A549 (cell line): ENCODE data around the gene FBXL7. TPM values are rescaled to one million over a fixed set of nuclear protein-coding genes. Genes with fewer than 3 reads are reported as not detected.

ENCODE experiments used
- ATAC-seq, 2 experiments: fragments of 200-7000 bp in 1 of 2; fragments of >200 bp in 1 of 2; cut with Nextera tagmentation in 1 of 2; cut with Tn5 transposase in 1 of 2; 3 replicates each; pipeline versions ENCODE4 v1.8.0 to v1.9.1; 2018 to 2020; ENCODE audit warnings: mild to moderate bottlenecking in 1 of 2, moderate library complexity in 1 of 2
- CTCF ChIA-PET: fragments of 300-600 bp; sonication (Branson Sonifier 250); formaldehyde crosslinking; extraction: SDS; loops from one replicate; lab custom pipeline; 2021; ENCODE audit warnings: antibody characterized with exemption, inconsistent platforms; lab: Yijun Ruan, JAX
- POLR2A ChIA-PET: fragments of 350-600 bp; formaldehyde crosslinking; extraction: SDS; loops from one replicate; lab custom pipeline; 2021; ENCODE audit warnings: antibody characterized with exemption, inconsistent platforms; lab: Yijun Ruan, JAX
- DNase-seq, 2 experiments: peaks; one replicate each; pipeline versions ENCODE4 v3.0.0 to v3.0.0-alpha.2; 2011 to 2016; ENCODE audit warnings: low read depth in 1 of 2, low spot score in 1 of 2
- FAIRE-seq: peaks from 2 replicates; lab custom pipeline; 2011; peaks lifted over from hg19 to GRCh38; lab: Jason Lieb, UNC
- H3K27ac ChIP-seq, 2 experiments: fragments of >200 bp; sonication (Bioruptor Twin); formaldehyde crosslinking; 3 replicates each; pipeline ENCODE4 v1.5.1; 2016 to 2017
- H3K4me1 ChIP-seq: fragments of >200 bp; sonication (Bioruptor Twin); formaldehyde crosslinking; 3 replicates; pipeline ENCODE4 v1.6.1; 2016
- H3K4me2 ChIP-seq: fragments of >200 bp; sonication (Bioruptor Twin); formaldehyde crosslinking; 3 replicates; pipeline ENCODE4 v1.6.1; 2016
- H3K4me3 ChIP-seq: fragments of >200 bp; sonication (Bioruptor Twin); formaldehyde crosslinking; 3 replicates; pipeline ENCODE4 v1.5.1; 2016
- H3K9me3 ChIP-seq: fragments of >200 bp; sonication (Bioruptor Twin); formaldehyde crosslinking; 3 replicates; pipeline ENCODE4 v1.6.1; 2016
- BCL3 ChIP-seq: fragments of >200 bp; sonication (Bioruptor Twin); formaldehyde crosslinking; IDR thresholded peaks from 3 replicates; pipeline ENCODE4 v1.6.1; 2016
- BHLHE40 ChIP-seq: IDR thresholded peaks from 2 replicates; pipeline ENCODE4 v1.6.1; 2012; ENCODE audit warnings: low read depth, low read length, inconsistent platforms
- CBX8 ChIP-seq: fragments of 200-600 bp; sonication (generic); IDR thresholded peaks from 2 replicates; pipeline ENCODE4 v1.6.1; 2016
- CEBPB ChIP-seq, 2 experiments: fragments of >200 bp in 1 of 2; sonication (Bioruptor Twin) in 1 of 2; formaldehyde crosslinking in 1 of 2; IDR thresholded peaks; 2 replicates each; pipeline ENCODE4 v1.6.1; 2012 to 2016
- CHD2 ChIP-seq: fragments of 150-350 bp; IDR thresholded peaks from 2 replicates; pipeline ENCODE4 v1.6.1; 2014; ENCODE audit warnings: low read length; ENCODE audit not compliant: partially characterized antibody
- EHMT2 ChIP-seq: fragments of 200-600 bp; sonication (generic); IDR thresholded peaks from 2 replicates; pipeline ENCODE4 v1.6.1; 2016; ENCODE audit warnings: antibody characterized with exemption, low read depth, mild to moderate bottlenecking, moderate library complexity
- EP300 ChIP-seq, 2 experiments: fragments of >200 bp; sonication (Bioruptor Twin); formaldehyde crosslinking; IDR thresholded peaks; 2 replicates in 1 of 2; 3 replicates in 1 of 2; pipeline ENCODE4 v1.6.1; 2016 to 2017
- FOSB ChIP-seq: fragments of 250-450 bp; sonication (Bioruptor Pico); IDR thresholded peaks from 2 replicates; pipeline ENCODE4 v1.5.0; 2020; ENCODE audit warnings: mild to moderate bottlenecking, moderate library complexity
- FOSL2 ChIP-seq, 2 experiments: fragments of 450-650 bp in 1 of 2; fragments of >200 bp in 1 of 2; sonication (Bioruptor Twin) in 1 of 2; formaldehyde crosslinking; IDR thresholded peaks; 2 replicates each; pipeline versions ENCODE4 v1.5.0 to v1.6.1; 2016 to 2020; ENCODE audit warnings: mild to moderate bottlenecking in 1 of 2, moderate library complexity in 1 of 2
- GATA3 ChIP-seq: IDR thresholded peaks from 2 replicates; pipeline ENCODE4 v1.6.1; 2012; ENCODE audit warnings: borderline replicate concordance
- HDAC2 ChIP-seq: fragments of 200-600 bp; sonication (generic); IDR thresholded peaks from 2 replicates; pipeline ENCODE4 v1.6.1; 2016
- HEYL ChIP-seq: fragments of 250-450 bp; sonication (Bioruptor Pico); IDR thresholded peaks from 2 replicates; pipeline ENCODE4 v1.8.0; 2021; ENCODE audit warnings: mild to moderate bottlenecking, moderate library complexity
- HOXB5 ChIP-seq: fragments of 250-450 bp; sonication (Bioruptor Pico); IDR thresholded peaks from 2 replicates; pipeline ENCODE4 v1.5.0; 2020; ENCODE audit warnings: mild to moderate bottlenecking, moderate library complexity
- JUN ChIP-seq, 2 experiments: fragments of >200 bp; sonication (Bioruptor Twin); formaldehyde crosslinking; IDR thresholded peaks; 2 replicates in 1 of 2; 3 replicates in 1 of 2; pipeline ENCODE4 v1.6.1; 2016 to 2017
- JUNB ChIP-seq: fragments of >200 bp; sonication (Bioruptor Twin); formaldehyde crosslinking; IDR thresholded peaks from 2 replicates; pipeline ENCODE4 v1.6.1; 2016
- MYC ChIP-seq: IDR thresholded peaks from 2 replicates; pipeline ENCODE4 v1.6.1; 2012; ENCODE audit warnings: mild to moderate bottlenecking, inconsistent platforms, low read length, improper control_type of control experiment, borderline replicate concordance
- NFE2L2 ChIP-seq: fragments of 150-350 bp; conservative IDR thresholded peaks from 2 replicates; pipeline ENCODE4 v1.6.1; 2014; ENCODE audit warnings: low read length
- NPAS2 ChIP-seq: fragments of 250-450 bp; sonication (Bioruptor Pico); IDR thresholded peaks from 2 replicates; pipeline ENCODE4 v1.8.0; 2022; ENCODE audit warnings: mild to moderate bottlenecking, moderate library complexity, borderline replicate concordance
- POLR2A ChIP-seq: IDR thresholded peaks from 2 replicates; pipeline ENCODE4 v1.6.1; 2012; ENCODE audit warnings: mild to moderate bottlenecking, low read length
- RAD21 ChIP-seq, 2 experiments: fragments of >200 bp in 1 of 2; sonication (Bioruptor Twin) in 1 of 2; formaldehyde crosslinking in 1 of 2; IDR thresholded peaks in 1 of 2; conservative IDR thresholded peaks in 1 of 2; 2 replicates in 1 of 2; 3 replicates in 1 of 2; pipeline ENCODE4 v1.6.1; 2012 to 2018; ENCODE audit warnings: inconsistent platforms in 1 of 2
- RARB ChIP-seq: fragments of 250-450 bp; sonication (Bioruptor Pico); IDR thresholded peaks from 2 replicates; pipeline ENCODE4 v1.8.0; 2021; ENCODE audit warnings: mild to moderate bottlenecking, moderate library complexity
- RCOR1 ChIP-seq: fragments of 150-350 bp; IDR thresholded peaks from 2 replicates; pipeline ENCODE4 v1.6.1; 2014; ENCODE audit warnings: antibody characterized with exemption, low read length, low read depth
- REST ChIP-seq: fragments of 200-600 bp; sonication (generic); IDR thresholded peaks from 2 replicates; pipeline ENCODE4 v1.6.1; 2016; ENCODE audit warnings: antibody characterized with exemption, mild to moderate bottlenecking, moderate library complexity
- RNF2 ChIP-seq: fragments of 200-600 bp; sonication (generic); IDR thresholded peaks from 2 replicates; pipeline ENCODE4 v1.6.1; 2016; ENCODE audit warnings: low read depth, mild to moderate bottlenecking, antibody characterized with exemption, moderate library complexity, borderline replicate concordance
- SREBF2 ChIP-seq: fragments of 450-650 bp; IDR thresholded peaks from 2 replicates; pipeline ENCODE4 v1.6.1; 2014; ENCODE audit warnings: mild to moderate bottlenecking, moderate library complexity
- TP53 ChIP-seq: fragments of 250-450 bp; sonication (Bioruptor Pico); IDR thresholded peaks from 2 replicates; pipeline ENCODE4 v1.5.0; 2021; ENCODE audit warnings: mild to moderate bottlenecking, moderate library complexity
- ZFP36 ChIP-seq: fragments of 450-650 bp; IDR thresholded peaks from 2 replicates; pipeline ENCODE4 v1.6.1; 2014; ENCODE audit warnings: borderline replicate concordance; ENCODE audit not compliant: partially characterized antibody
- ZNF302 ChIP-seq: fragments of 250-450 bp; sonication (Bioruptor Pico); IDR thresholded peaks from 2 replicates; pipeline ENCODE4 v1.9.0; 2021; ENCODE audit warnings: inconsistent platforms, mild to moderate bottlenecking, moderate library complexity
- WGBS: methylation state at CpG from one replicate; pipeline ENCODE4 v1.1.6; 2017; ENCODE audit errors: missing lambda C conversion rate; 5-methylcytosine and 5-hydroxymethylcytosine counted together
- polyA plus RNA-seq, 4 experiments: library from polyadenylated mRNA; depleted of rRNA in 3 of 4; stranded (reverse); fragments of >200 nt; fragmentation: RNase III in 1 of 4; extraction: RNeasy Plus Mini Kit Qiagen cat#74134 plus additional on column Dnase treatment in 1 of 4; gene quantifications; 2 replicates in 3 of 4; 3 replicates in 1 of 4; pipeline ENCODE4 v1.2.3, GENCODE V29; 2011 to 2017
- TF ChIP-seq, protein P1 (sequence below): IDR thresholded peaks from 2 replicates; pipeline ENCODE4 v1.6.1; 2012

The FBXL7 gene
- polyA plus RNA-seq, 2 of the 4 experiments (the other 2 are of a cell fraction): 0.90 to 1.7 TPM

DNA sequence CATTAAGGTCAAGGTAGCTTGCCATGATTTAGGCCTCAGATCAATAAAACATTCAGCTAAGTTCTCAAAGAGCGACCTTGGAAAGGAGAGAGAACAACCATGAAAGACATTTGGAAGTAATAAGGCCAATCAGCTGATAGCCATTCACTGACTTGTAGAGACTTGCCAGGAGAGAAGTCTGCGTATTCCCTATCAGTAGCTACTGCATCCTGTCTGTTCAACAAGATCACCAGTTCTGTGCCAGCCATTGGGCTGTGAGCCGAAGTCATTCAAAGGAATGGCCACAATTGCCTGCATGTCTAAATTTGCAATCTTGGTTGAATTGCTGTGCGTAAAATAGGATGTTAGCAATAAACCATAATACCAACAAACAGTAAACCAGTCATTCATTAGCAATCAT, 219.8 kb downstream of the FBXL7 start:
- ChIA-PET POLR2A (no interaction called here), CTCF (no interaction called here)
- TF ChIP-seq GATA3 (no peak), FOSL2 (IDR thresholded peaks at IDR 0.05) (no peak), FOSL2 (CRISPR knock-in tag; IDR thresholded peaks at IDR 0.05) (no peak), NFE2L2 (no peak), BHLHE40 (no peak), POLR2A (no peak), RAD21 (conservative IDR thresholded peaks at IDR 0.05 in 1 of 2, IDR thresholded peaks at IDR 0.05 in 1 of 2) (no peak), MYC (no peak), ZFP36 (no peak), HEYL (CRISPR knock-in tag) (no peak), RCOR1 (no peak), CEBPB (IDR thresholded peaks at IDR 0.05) (no peak), SREBF2 (no peak), NPAS2 (CRISPR knock-in tag) (no peak)
- H3K4me1 ChIP-seq: no peaks in the 10 kb centered on the region
- no peak for ATAC-seq
- H3K9me3 ChIP-seq: no peaks in the 10 kb centered on the region
- 40% methylated on average over 4 of the region's 4 CpGs for WGBS
- H3K4me3 ChIP-seq: no peak overlapping the region
- FAIRE-seq: no peak
- no peak for DNase-seq
- H3K27ac ChIP-seq: no peak overlapping the region
- no peak overlapping the region for H3K4me2 ChIP-seq

- Histone ChIP-seq H3K4me3 (no peak overlapping the region), H3K27ac (no peak overlapping the region), H3K4me1 (no peaks in the 10 kb centered on the region), H3K4me2 (no peak overlapping the region), H3K9me3 (no peaks in the 10 kb centered on the region)
- ChIA-PET POLR2A (no interaction called here), CTCF (no interaction called here)
- DNase-seq (no peak), FAIRE-seq (no peak), ATAC-seq (no peak)
- TF ChIP-seq EHMT2: no peak
- no peak for TF ChIP-seq BCL3
- no peak for TF ChIP-seq CBX8
- no peak for TF ChIP-seq JUN (IDR thresholded peaks at IDR 0.05)
- no peak for TF ChIP-seq JUNB
- no peak for TF ChIP-seq RNF2
- no peak for TF ChIP-seq HDAC2
- TF ChIP-seq RARB: no peak
- no peak for TF ChIP-seq HOXB5 (CRISPR knock-in tag)
- TF ChIP-seq NFE2L2: no peak
- TF ChIP-seq EP300 (IDR thresholded peaks at IDR 0.05): no peak
- no peak for TF ChIP-seq REST
- TF ChIP-seq RAD21 (conservative IDR thresholded peaks at IDR 0.05 in 1 of 2, IDR thresholded peaks at IDR 0.05 in 1 of 2): no peak
- TF ChIP-seq ZNF302 (CRISPR knock-in tag): no peak
- TF ChIP-seq BHLHE40: no peak
- no peak for TF ChIP-seq TP53 (CRISPR knock-in tag)
- no peak for TF ChIP-seq CHD2
- TF ChIP-seq, protein P1, sequence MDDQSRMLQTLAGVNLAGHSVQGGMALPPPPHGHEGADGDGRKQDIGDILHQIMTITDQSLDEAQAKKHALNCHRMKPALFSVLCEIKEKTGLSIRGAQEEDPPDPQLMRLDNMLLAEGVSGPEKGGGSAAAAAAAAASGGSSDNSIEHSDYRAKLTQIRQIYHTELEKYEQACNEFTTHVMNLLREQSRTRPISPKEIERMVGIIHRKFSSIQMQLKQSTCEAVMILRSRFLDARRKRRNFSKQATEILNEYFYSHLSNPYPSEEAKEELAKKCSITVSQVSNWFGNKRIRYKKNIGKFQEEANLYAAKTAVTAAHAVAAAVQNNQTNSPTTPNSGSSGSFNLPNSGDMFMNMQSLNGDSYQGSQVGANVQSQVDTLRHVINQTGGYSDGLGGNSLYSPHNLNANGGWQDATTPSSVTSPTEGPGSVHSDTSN: no peak
- no peak for TF ChIP-seq FOSB (CRISPR knock-in tag)
Measured at GRCh38 chr5:15720515-15720914, 220.5 kb downstream of the FBXL7 start.
